Mucosa of rectum (tissue), 2 donors: ENCODE measurements around the gene FBXO2.

Experiments used
- H3K27ac ChIP-seq, 2 donors: one replicate each; pipeline ENCODE4 v1.7.0; 2013; ENCODE audit warnings: inconsistent platforms in 2 of 2, low read depth in 2 of 2, low read length in 2 of 2
- H3K27me3 ChIP-seq, 2 donors: one replicate each; pipeline ENCODE4 v1.7.0; 2013; ENCODE audit warnings: low read length in 2 of 2; ENCODE audit not compliant: control insufficient read depth in 2 of 2, insufficient read depth in 2 of 2
- H3K36me3 ChIP-seq, 2 donors: one replicate each; pipeline ENCODE4 v1.7.0; 2013; ENCODE audit warnings: low read length in 2 of 2; ENCODE audit not compliant: control insufficient read depth in 2 of 2, insufficient read depth in 2 of 2
- H3K4me1 ChIP-seq, 2 donors: one replicate each; pipeline ENCODE4 v1.7.0; 2013; ENCODE audit warnings: low read length in 2 of 2, mild to moderate bottlenecking in 1 of 2; ENCODE audit not compliant: control insufficient read depth in 2 of 2, insufficient read depth in 2 of 2
- H3K4me3 ChIP-seq, 2 donors: one replicate each; pipeline ENCODE4 v1.7.0; 2013; ENCODE audit warnings: low read length in 2 of 2
- H3K9ac ChIP-seq, 2 donors: one replicate each; pipeline ENCODE4 v1.7.0; 2013; ENCODE audit warnings: low read length in 2 of 2, low read depth in 1 of 2, mild to moderate bottlenecking in 1 of 2
- H3K9me3 ChIP-seq, 2 donors: one replicate each; pipeline ENCODE4 v1.7.0; 2013; ENCODE audit warnings: low read length in 2 of 2; ENCODE audit not compliant: control insufficient read depth in 2 of 2
- donor health status: healthy.
- donor health status: Normal muscosa, but diverticular disease.

Gene FBXO2

GRCh38 chr1:11653101-11653860 lies 948 bp downstream of the FBXO2 start:
- H3K27ac ChIP-seq, result no peak overlapping the region
- no peak overlapping the region for H3K9ac ChIP-seq
- H3K36me3 ChIP-seq, result no peaks in the 10 kb centered on the region
- no peak overlapping the region for H3K4me3 ChIP-seq
- H3K9me3 ChIP-seq, result no peaks in the 10 kb centered on the region
- peaks cover 11 to 16% of the 10 kb centered on the region in 2 donors for H3K4me1 ChIP-seq
- H3K27me3 ChIP-seq, result peaks cover 8 to 25% of the 10 kb centered on the region in 2 donors

GRCh38 chr1:11652203-11652780 lies 1.9 kb downstream of the FBXO2 start:
- no peak overlapping the region for H3K9ac ChIP-seq
- H3K36me3 ChIP-seq, result no peaks in the 10 kb centered on the region
- H3K27ac ChIP-seq, result no peak overlapping the region
- peaks cover 11 to 19% of the 10 kb centered on the region in 2 donors for H3K4me1 ChIP-seq
- H3K27me3 ChIP-seq, result peaks cover 8 to 30% of the 10 kb centered on the region in 2 donors
- H3K9me3 ChIP-seq, result no peaks in the 10 kb centered on the region
- H3K4me3 ChIP-seq, result no peak overlapping the region

GRCh38 chr1:11651017-11651416 lies 3.2 kb downstream of the FBXO2 start:
- H3K4me1 ChIP-seq, result peaks cover 11 to 19% of the 10 kb centered on the region in 2 donors
- no peaks in the 10 kb centered on the region for H3K36me3 ChIP-seq
- H3K4me3 ChIP-seq, result no peak overlapping the region
- no peak overlapping the region for H3K9ac ChIP-seq
- no peak overlapping the region for H3K27ac ChIP-seq
- H3K9me3 ChIP-seq, result no peaks in the 10 kb centered on the region
- peaks cover 8 to 39% of the 10 kb centered on the region in 2 donors for H3K27me3 ChIP-seq

- H3K4me3 ChIP-seq, result peak overlapping the region in 1 of 2 donors; percentile 31
- H3K27me3 ChIP-seq, result peaks cover 8 to 39% of the 10 kb centered on the region in 2 donors
- no peaks in the 10 kb centered on the region for H3K9me3 ChIP-seq
- H3K36me3 ChIP-seq, result no peaks in the 10 kb centered on the region
- no peak overlapping the region for H3K27ac ChIP-seq
- H3K4me1 ChIP-seq, result peaks cover 8 to 19% of the 10 kb centered on the region in 2 donors
- no peak overlapping the region for H3K9ac ChIP-seq
These were observed 3.8 kb downstream of the FBXO2 start for GRCh38 chr1:11650331-11650991.

GRCh38 chr1:11649624-11650330 lies 4.5 kb downstream of the FBXO2 start:
- Histone ChIP-seq H3K27ac (no peak overlapping the region), H3K4me1 (peaks cover 5 to 15% of the 10 kb centered on the region in 2 donors), H3K9me3 (no peaks in the 10 kb centered on the region), H3K36me3 (no peaks in the 10 kb centered on the region), H3K27me3 (peaks cover 8 to 39% of the 10 kb centered on the region in 2 donors), H3K9ac (no peak overlapping the region), H3K4me3 (peak overlapping the region in 1 of 2 donors; percentile 31)

- H3K4me1 ChIP-seq, result peaks cover 3 to 15% of the 10 kb centered on the region in 2 donors
- no peaks in the 10 kb centered on the region for H3K36me3 ChIP-seq
- no peak overlapping the region for H3K9ac ChIP-seq
- H3K9me3 ChIP-seq, result no peaks in the 10 kb centered on the region
- H3K4me3 ChIP-seq, result no peak overlapping the region
- H3K27ac ChIP-seq, result no peak overlapping the region
- H3K27me3 ChIP-seq, result peaks cover 8 to 39% of the 10 kb centered on the region in 2 donors
These were observed 5.0 kb downstream of the FBXO2 start for GRCh38 chr1:11649237-11649623.

- H3K27me3 ChIP-seq, result peaks cover 8 to 39% of the 10 kb centered on the region in 2 donors
- no peak overlapping the region for H3K9ac ChIP-seq
- H3K9me3 ChIP-seq, result no peaks in the 10 kb centered on the region
- H3K36me3 ChIP-seq, result no peaks in the 10 kb centered on the region
- H3K4me3 ChIP-seq, result no peak overlapping the region
- peaks cover 3 to 15% of the 10 kb centered on the region in 2 donors for H3K4me1 ChIP-seq
- no peak overlapping the region for H3K27ac ChIP-seq
These were observed 5.5 kb downstream of the FBXO2 start for GRCh38 chr1:11648732-11649158.

GRCh38 chr1:11648039-11648438 lies 6.2 kb downstream of the FBXO2 start:
- no peak overlapping the region for H3K4me3 ChIP-seq
- H3K27me3 ChIP-seq, result peaks cover 8 to 39% of the 10 kb centered on the region in 2 donors
- H3K36me3 ChIP-seq, result no peaks in the 10 kb centered on the region
- H3K27ac ChIP-seq, result no peak overlapping the region
- no peak overlapping the region for H3K9ac ChIP-seq
- H3K9me3 ChIP-seq, result no peaks in the 10 kb centered on the region
- H3K4me1 ChIP-seq, result peaks cover 3 to 15% of the 10 kb centered on the region in 2 donors

- Histone ChIP-seq H3K27ac (no peak overlapping the region), H3K4me3 (no peak overlapping the region), H3K36me3 (no peaks in the 10 kb centered on the region), H3K4me1 (peaks cover 3 to 15% of the 10 kb centered on the region in 2 donors), H3K9ac (no peak overlapping the region), H3K27me3 (peaks cover 8 to 37% of the 10 kb centered on the region in 2 donors), H3K9me3 (no peaks in the 10 kb centered on the region)
These were observed 6.9 kb downstream of the FBXO2 start for GRCh38 chr1:11647333-11647732.
